Fibroblast of pulmonary artery (primary cell): ENCODE measurements around the gene RNF11.

Experiments used
- DNase-seq: peaks from one replicate; pipeline ENCODE4 v3.0.0-alpha.2; 2010; ENCODE audit warnings: low read depth
- H3K4me3 ChIP-seq: replicated peaks from 2 replicates; pipeline ENCODE4 v1.5.1; 2011; ENCODE audit warnings: low read depth, mild to moderate bottlenecking, control low read depth, low read length, moderate library complexity
- TF ChIP-seq, protein P1 (sequence below): IDR thresholded peaks from 2 replicates; pipeline ENCODE4 v1.5.1; 2011; ENCODE audit warnings: mild to moderate bottlenecking, control low read depth, low read length, inconsistent platforms; ENCODE audit errors: missing control alignments

Gene RNF11

GRCh38 chr1:51308636-51309035 is 72.6 kb downstream of the RNF11 start:
- TF ChIP-seq, protein P1, sequence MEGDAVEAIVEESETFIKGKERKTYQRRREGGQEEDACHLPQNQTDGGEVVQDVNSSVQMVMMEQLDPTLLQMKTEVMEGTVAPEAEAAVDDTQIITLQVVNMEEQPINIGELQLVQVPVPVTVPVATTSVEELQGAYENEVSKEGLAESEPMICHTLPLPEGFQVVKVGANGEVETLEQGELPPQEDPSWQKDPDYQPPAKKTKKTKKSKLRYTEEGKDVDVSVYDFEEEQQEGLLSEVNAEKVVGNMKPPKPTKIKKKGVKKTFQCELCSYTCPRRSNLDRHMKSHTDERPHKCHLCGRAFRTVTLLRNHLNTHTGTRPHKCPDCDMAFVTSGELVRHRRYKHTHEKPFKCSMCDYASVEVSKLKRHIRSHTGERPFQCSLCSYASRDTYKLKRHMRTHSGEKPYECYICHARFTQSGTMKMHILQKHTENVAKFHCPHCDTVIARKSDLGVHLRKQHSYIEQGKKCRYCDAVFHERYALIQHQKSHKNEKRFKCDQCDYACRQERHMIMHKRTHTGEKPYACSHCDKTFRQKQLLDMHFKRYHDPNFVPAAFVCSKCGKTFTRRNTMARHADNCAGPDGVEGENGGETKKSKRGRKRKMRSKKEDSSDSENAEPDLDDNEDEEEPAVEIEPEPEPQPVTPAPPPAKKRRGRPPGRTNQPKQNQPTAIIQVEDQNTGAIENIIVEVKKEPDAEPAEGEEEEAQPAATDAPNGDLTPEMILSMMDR: no peak
- no peak overlapping the region for H3K4me3 ChIP-seq
- no peak for DNase-seq

GRCh38 chr1:51309291-51309690 is 73.2 kb downstream of the RNF11 start:
- no peak for DNase-seq
- TF ChIP-seq, protein P1: no peak
- no peak overlapping the region for H3K4me3 ChIP-seq

DNA sequence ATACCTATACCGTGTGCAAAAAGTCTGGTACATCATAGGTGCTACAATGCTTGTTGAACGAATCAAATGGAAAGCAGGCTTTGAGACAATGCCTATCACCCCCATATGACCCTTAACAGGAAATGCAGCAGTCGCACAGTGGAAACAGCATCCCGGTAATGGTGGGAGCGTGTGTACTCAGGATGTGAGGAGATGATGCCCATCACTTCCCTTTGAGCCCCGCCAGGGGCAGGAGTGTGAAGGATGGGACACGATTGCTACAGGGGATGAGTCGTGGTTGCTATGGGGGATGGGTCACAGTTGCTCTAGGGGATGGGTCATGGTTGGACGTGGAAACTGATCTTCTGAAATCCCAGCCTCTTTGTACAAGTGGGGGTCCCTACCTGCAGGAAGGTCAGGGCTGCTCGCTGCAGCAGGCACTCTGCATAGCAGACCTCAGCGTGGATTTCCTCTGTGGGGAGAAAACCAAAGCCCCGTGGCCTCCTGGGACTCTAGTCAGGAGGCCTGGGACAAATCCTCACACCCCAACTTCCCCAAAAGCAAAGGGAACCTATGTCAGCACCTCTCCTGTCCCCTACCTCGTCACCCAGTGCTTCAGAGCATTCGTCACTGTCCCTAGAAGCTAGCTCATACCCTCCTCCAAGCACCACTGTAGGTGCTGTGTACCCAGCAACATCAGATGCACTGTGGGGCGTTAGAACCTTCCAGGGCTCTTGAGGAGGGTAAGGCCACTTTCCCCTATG is 75.0 kb downstream of the RNF11 start:
- TF ChIP-seq, protein P1: peak; percentile 9
- H3K4me3 ChIP-seq: no peak overlapping the region
- no peak for DNase-seq

- H3K4me3 ChIP-seq: no peak overlapping the region
- TF ChIP-seq, protein P1: no peak
- DNase-seq: no peak
Observed at GRCh38 chr1:51311826-51312225, 75.8 kb downstream of the RNF11 start.

DNA sequence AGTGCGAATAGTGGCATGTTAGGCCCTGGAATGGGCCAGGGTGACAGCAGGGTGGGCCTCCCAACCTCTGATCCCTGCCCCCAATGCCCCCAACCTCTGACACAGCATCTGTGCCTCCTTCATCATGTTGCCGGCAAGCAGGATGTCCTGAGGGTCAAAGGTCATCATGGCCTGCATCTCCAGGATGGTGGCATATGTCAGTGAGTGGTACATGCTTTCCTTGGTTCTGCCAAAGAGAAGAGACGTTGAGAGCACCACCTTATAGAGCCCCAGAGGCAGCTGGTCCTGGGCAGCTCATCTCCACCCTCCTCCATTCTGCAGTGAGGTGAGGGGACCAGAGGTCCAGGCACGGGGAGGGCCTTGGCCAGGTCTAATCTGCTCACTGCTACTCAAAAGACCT is 76.6 kb downstream of the RNF11 start:
- DNase-seq: no peak
- TF ChIP-seq, protein P1: no peak
- H3K4me3 ChIP-seq: no peak overlapping the region

- no peak overlapping the region for H3K4me3 ChIP-seq
- no peak for DNase-seq
- TF ChIP-seq, protein P1: peak; percentile 14
Observed at GRCh38 chr1:51313268-51313852, 77.3 kb downstream of the RNF11 start.
